B cell (primary cell): ENCODE data around the gene JARID2.

ENCODE experiments used
- EZH2 ChIP-seq: IDR thresholded peaks from 2 replicates; pipeline ENCODE4 v1.6.1; 2012; ENCODE audit warnings: borderline replicate concordance, low read depth, mild to moderate bottlenecking, moderate library complexity, low read length; ENCODE audit not compliant: insufficient read depth, poor library complexity, severe bottlenecking
- TF ChIP-seq, protein P1 (sequence below): fragments of 200-600 bp; IDR thresholded peaks from one replicate; pipeline ENCODE4 v1.8.0; 2022; ENCODE audit warnings: antibody characterized with exemption, mild to moderate bottlenecking

DNA sequence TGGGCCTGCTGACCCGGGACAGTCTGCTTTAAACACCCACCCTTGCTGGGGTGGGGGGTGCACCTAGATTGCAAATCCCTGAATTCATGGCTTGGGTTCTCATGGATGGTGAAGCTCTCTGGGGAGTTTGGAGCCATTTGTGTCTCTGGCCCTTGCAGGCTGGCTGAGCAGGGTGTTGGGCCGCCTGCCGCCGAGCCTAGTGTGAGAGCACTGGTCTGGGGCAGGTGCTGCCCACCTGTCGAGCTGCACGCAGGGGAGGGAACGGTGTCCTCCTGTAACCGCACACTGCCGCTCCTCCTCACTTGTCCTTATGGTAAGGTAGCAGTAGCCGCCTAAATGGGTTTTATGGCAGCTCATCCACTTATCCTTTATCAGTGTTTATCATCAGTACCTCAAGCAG lies 273.0 kb downstream of the JARID2 start:
- TF ChIP-seq, protein P1, sequence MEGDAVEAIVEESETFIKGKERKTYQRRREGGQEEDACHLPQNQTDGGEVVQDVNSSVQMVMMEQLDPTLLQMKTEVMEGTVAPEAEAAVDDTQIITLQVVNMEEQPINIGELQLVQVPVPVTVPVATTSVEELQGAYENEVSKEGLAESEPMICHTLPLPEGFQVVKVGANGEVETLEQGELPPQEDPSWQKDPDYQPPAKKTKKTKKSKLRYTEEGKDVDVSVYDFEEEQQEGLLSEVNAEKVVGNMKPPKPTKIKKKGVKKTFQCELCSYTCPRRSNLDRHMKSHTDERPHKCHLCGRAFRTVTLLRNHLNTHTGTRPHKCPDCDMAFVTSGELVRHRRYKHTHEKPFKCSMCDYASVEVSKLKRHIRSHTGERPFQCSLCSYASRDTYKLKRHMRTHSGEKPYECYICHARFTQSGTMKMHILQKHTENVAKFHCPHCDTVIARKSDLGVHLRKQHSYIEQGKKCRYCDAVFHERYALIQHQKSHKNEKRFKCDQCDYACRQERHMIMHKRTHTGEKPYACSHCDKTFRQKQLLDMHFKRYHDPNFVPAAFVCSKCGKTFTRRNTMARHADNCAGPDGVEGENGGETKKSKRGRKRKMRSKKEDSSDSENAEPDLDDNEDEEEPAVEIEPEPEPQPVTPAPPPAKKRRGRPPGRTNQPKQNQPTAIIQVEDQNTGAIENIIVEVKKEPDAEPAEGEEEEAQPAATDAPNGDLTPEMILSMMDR: no peak
- TF ChIP-seq EZH2: no peak
